Measurements from ENCODE around the gene RBFOX2. TPM values are rescaled to one million over a fixed set of nuclear protein-coding genes. Genes with fewer than 3 reads are reported as not detected.
"Not testable (repeated sequence)": the region's sequence is repeated elsewhere in the genome, so short reads cannot be mapped to it uniquely, and the experiment has no call there.

Gene RBFOX2
- total RNA-seq, 1 experiment from 2014 or later: 81.1 TPM

- TF ChIP-seq CTCF (IDR thresholded peaks at IDR 0.05): no peak
- CTCF ChIA-PET: no interaction called here
- H3K27ac ChIP-seq (ENCODE audit: low read length): no peak overlapping the region
- POLR2A ChIA-PET: no interaction called here
- DNase-seq (ENCODE audit: low read depth, low spot score) (no peak), ATAC-seq (no peak)
- intact Hi-C loops (cut with micrococcal nuclease; ENCODE audit: unreplicated experiment) (no loop called here), in situ Hi-C loops (cut with HindIII; ENCODE audit: low pct_unique_long_range_greater_than_20kb, low sequenced_read_pairs) (no loop called here)
- H3K4me3 ChIP-seq (ENCODE audit: low read depth in 2 of 2, low read length in 2 of 2): no peak overlapping the region
- no peaks in the 10 kb centered on the region for H3K27me3 ChIP-seq (ENCODE audit: control insufficient read depth, insufficient read depth, low read length)
- no peaks in the 10 kb centered on the region for H3K9me3 ChIP-seq (ENCODE audit: control insufficient read depth, insufficient read depth, low read depth, low read length)
- BruUV-seq (replicated peaks): no TSS peak
- no peaks in the 10 kb centered on the region for H3K4me1 ChIP-seq (ENCODE audit: control insufficient read depth, insufficient read depth, low read length)
- H3K36me3 ChIP-seq (ENCODE audit: control insufficient read depth, insufficient read depth, low read length): peaks cover 6% of the 10 kb centered on the region; the same call in 1 of the 2 replicates
Observed at GRCh38 chr22:35804421-35804820, 224.2 kb downstream of the RBFOX2 start.

GRCh38 chr22:35802885-35803284 lies 225.7 kb downstream of the RBFOX2 start:
- TF ChIP-seq POLR2AphosphoS5 (IDR thresholded peaks at IDR 0.05; ENCODE audit: low read depth, low read length): no peak
- TF ChIP-seq TCF7L2 (IDR thresholded peaks at IDR 0.05; ENCODE audit: low read depth, low read length): no peak
- TF ChIP-seq CTCF (IDR thresholded peaks at IDR 0.05): no peak
- TF ChIP-seq SIN3A (IDR thresholded peaks at IDR 0.05; ENCODE audit: borderline replicate concordance, insufficient read depth, low read depth, low read length): no peak
- TF ChIP-seq REST (IDR thresholded peaks at IDR 0.05; ENCODE audit: insufficient read depth in 1 of 2, low read depth in 2 of 2, low read length in 1 of 2): no peak
- no peak for DNase-seq (ENCODE audit: low read depth, low spot score)
- POLR2A ChIA-PET: no interaction called here
- no TSS peak for BruUV-seq (replicated peaks)
- H3K27me3 ChIP-seq (ENCODE audit: control insufficient read depth, insufficient read depth, low read length): no peaks in the 10 kb centered on the region
- H3K27ac ChIP-seq (ENCODE audit: low read length): no peak overlapping the region
- CTCF ChIA-PET: no interaction called here
- H3K4me1 ChIP-seq (ENCODE audit: control insufficient read depth, insufficient read depth, low read length): no peaks in the 10 kb centered on the region
- no peaks in the 10 kb centered on the region for H3K9me3 ChIP-seq (ENCODE audit: control insufficient read depth, insufficient read depth, low read depth, low read length)
- intact Hi-C loops (cut with micrococcal nuclease; ENCODE audit: unreplicated experiment) (no loop called here), in situ Hi-C loops (cut with HindIII; ENCODE audit: low pct_unique_long_range_greater_than_20kb, low sequenced_read_pairs) (no loop called here)
- H3K36me3 ChIP-seq (ENCODE audit: control insufficient read depth, insufficient read depth, low read length): peaks cover 3% of the 10 kb centered on the region; the same call in 1 of the 2 replicates
- no peak for ATAC-seq
- H3K4me3 ChIP-seq (ENCODE audit: low read depth in 2 of 2, low read length in 2 of 2): no peak overlapping the region

GRCh38 chr22:35801301-35801700 lies 227.3 kb downstream of the RBFOX2 start:
- CTCF ChIA-PET; H3K4me3 ChIP-seq (ENCODE audit: low read depth in 2 of 2, low read length in 2 of 2); in situ Hi-C loops (cut with HindIII; ENCODE audit: low pct_unique_long_range_greater_than_20kb, low sequenced_read_pairs); ATAC-seq; H3K4me1 ChIP-seq (ENCODE audit: control insufficient read depth, insufficient read depth, low read length); H3K9me3 ChIP-seq (ENCODE audit: control insufficient read depth, insufficient read depth, low read depth, low read length); H3K27ac ChIP-seq (ENCODE audit: low read length); POLR2A ChIA-PET; intact Hi-C loops (cut with micrococcal nuclease; ENCODE audit: unreplicated experiment); H3K27me3 ChIP-seq (ENCODE audit: control insufficient read depth, insufficient read depth, low read length); H3K36me3 ChIP-seq (ENCODE audit: control insufficient read depth, insufficient read depth, low read length); DNase-seq (ENCODE audit: low read depth, low spot score); BruUV-seq (replicated peaks): not testable (repeated sequence)

Data from Panc1 (cell line).